Measurements from ENCODE around the gene ITIH5.

DNA sequence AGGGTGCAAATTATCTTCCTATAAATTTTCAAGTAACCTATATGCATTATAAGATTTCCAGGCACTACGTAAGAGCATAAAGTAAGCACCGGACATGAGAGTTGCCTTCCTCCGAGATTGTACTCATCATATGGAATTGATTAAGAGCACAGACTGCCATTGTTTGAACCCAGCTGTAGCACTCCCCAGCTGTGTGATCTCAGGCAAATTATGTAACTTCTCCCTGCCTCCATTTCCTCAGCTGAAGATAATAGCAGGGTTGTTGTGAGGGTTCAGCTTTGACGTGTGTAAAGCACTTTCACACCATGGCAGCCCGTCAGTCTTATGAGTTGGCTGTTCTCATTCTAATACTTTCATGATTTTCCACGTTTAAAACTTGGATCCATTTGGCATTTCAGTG is 122.6 kb downstream of the ITIH5 start:
- TF ChIP-seq, protein P1, sequence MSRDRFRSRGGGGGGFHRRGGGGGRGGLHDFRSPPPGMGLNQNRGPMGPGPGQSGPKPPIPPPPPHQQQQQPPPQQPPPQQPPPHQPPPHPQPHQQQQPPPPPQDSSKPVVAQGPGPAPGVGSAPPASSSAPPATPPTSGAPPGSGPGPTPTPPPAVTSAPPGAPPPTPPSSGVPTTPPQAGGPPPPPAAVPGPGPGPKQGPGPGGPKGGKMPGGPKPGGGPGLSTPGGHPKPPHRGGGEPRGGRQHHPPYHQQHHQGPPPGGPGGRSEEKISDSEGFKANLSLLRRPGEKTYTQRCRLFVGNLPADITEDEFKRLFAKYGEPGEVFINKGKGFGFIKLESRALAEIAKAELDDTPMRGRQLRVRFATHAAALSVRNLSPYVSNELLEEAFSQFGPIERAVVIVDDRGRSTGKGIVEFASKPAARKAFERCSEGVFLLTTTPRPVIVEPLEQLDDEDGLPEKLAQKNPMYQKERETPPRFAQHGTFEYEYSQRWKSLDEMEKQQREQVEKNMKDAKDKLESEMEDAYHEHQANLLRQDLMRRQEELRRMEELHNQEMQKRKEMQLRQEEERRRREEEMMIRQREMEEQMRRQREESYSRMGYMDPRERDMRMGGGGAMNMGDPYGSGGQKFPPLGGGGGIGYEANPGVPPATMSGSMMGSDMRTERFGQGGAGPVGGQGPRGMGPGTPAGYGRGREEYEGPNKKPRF (IDR thresholded peaks at IDR 0.05; ENCODE audit: low read depth, low read length): no peak
- TF ChIP-seq NCOA2 (IDR thresholded peaks at IDR 0.05; ENCODE audit: partially characterized antibody in 2 of 2) (no peak), RREB1 (CRISPR knock-in tag; IDR thresholded peaks at IDR 0.05) (no peak), LCOR (CRISPR knock-in tag; IDR thresholded peaks at IDR 0.05) (no peak), CBFB (CRISPR knock-in tag; IDR thresholded peaks at IDR 0.05) (no peak)
